NB4 (cell line): ENCODE results near the gene CCNC.

ENCODE experiments used
- DNase-seq: peaks from one replicate; pipeline ENCODE4 v3.0.0; 2010; ENCODE audit warnings: low read depth
- H3K4me3 ChIP-seq: one replicate; pipeline ENCODE4 v1.5.1; 2011; ENCODE audit warnings: mild to moderate bottlenecking, low read depth, low read length, moderate library complexity
- CTCF ChIP-seq: IDR thresholded peaks from one replicate; pipeline ENCODE4 v1.5.1; 2012; ENCODE audit warnings: low read depth, low read length
- MAX ChIP-seq: IDR thresholded peaks from 2 replicates; pipeline ENCODE4 v1.6.1; 2011; ENCODE audit warnings: low read depth, low read length
- MYC ChIP-seq: IDR thresholded peaks from 2 replicates; pipeline ENCODE4 v1.6.1; 2011; ENCODE audit warnings: low read depth, low read length
- POLR2A ChIP-seq: IDR thresholded peaks from 2 replicates; pipeline ENCODE4 v1.6.1; 2011; ENCODE audit warnings: mild to moderate bottlenecking; ENCODE audit not compliant: insufficient read length; ENCODE audit errors: extremely low read depth

Gene CCNC

GRCh38 chr6:99612551-99613408 is 44.3 kb upstream of the CCNC start:
- no peak for DNase-seq
- H3K4me3 ChIP-seq, result no peak overlapping the region
- no peak for TF ChIP-seq CTCF

- no peak overlapping the region for H3K4me3 ChIP-seq
- DNase-seq, result peak; percentile 79
- TF ChIP-seq CTCF (no peak), POLR2A (no peak), MAX (no peak), MYC (no peak)
Observed at GRCh38 chr6:99611148-99611547, 42.7 kb upstream of the CCNC start.

GRCh38 chr6:99609905-99610489 is 41.5 kb upstream of the CCNC start:
- no peak for TF ChIP-seq MYC
- no peak for TF ChIP-seq MAX
- no peak for TF ChIP-seq POLR2A
- TF ChIP-seq CTCF, result no peak
- peak; percentile 11 for DNase-seq
- H3K4me3 ChIP-seq, result no peak overlapping the region

- DNase-seq, result no peak
- TF ChIP-seq CTCF (no peak), MAX (no peak), MYC (no peak), POLR2A (no peak)
- H3K4me3 ChIP-seq, result no peak overlapping the region
Observed at GRCh38 chr6:99608886-99609482, 40.5 kb upstream of the CCNC start.

GRCh38 chr6:99608059-99608885 is 39.8 kb upstream of the CCNC start:
- no peak for TF ChIP-seq MAX
- TF ChIP-seq CTCF, result no peak
- TF ChIP-seq MYC, result no peak
- no peak for TF ChIP-seq POLR2A
- no peak for DNase-seq
- no peak overlapping the region for H3K4me3 ChIP-seq
